Activated CD8-positive, alpha-beta memory T cell treated with anti-CD3 and anti-CD28 coated beads, Interleukin-2, amount 50 U/mL, for 4 hours (primary cell): ENCODE data around the gene TUBB4A.

ENCODE experiments used
- DNase-seq: peaks from one replicate; pipeline ENCODE4 v3.0.0-alpha.2; 2020

Gene TUBB4A

DNA sequence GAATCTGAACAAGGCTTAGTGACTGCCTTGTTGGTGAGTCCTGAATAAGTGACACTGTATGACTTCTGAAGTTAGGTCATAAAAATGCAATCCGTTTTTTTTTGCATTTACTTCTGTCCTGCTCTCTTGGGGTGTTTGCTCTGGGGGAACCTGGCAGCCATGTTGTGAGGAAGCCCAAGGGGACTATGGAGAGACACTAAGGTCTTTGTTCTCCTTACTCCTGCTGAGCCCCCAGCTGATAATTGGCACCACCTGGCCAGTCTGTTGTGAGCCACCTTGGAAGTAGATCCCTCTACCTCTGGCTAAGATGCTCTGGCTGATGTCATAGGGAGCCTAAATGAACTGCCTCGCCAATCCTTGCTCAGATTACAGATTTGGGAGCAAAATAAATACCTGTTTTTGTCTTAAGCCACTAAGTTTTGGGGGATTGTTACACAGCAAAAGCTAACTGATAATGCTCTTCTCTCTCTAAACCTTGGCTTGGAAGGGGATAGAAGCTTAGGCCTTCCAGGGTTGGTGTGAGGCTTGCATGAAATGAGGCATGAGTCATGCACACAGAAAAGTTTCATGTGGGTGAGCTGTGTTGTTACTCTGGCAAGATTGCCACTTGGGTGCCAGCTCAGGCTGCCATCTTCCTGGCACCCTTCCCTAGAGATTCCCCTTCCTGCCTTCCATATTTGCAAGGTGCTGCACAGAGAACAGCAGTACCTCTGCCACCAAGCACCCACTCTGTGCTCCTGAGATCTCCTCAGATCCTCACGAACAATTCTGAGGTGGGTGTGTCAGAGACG is 10.1 kb downstream of the TUBB4A start:
- no peak for DNase-seq

DNA sequence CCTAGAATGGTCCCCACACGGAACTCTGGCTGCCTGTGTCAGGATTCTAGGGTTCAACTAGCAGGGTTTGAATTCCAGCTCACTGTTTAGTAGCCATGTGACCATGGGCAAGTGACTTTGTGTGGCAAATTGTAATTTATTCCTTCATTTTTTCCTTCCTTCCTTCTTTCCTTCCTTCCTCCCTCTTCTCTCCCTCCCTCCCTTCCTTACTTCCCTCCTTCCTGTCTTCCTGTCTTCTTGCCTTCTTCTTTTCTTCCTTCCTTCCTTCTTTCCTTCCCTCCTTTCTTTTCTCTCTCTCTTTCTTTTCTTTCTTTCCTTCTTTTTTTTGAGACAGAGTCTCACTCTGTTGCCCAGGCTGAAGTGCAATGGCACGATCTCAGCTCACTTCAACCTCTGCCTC is 12.0 kb downstream of the TUBB4A start:
- no peak for DNase-seq

DNA sequence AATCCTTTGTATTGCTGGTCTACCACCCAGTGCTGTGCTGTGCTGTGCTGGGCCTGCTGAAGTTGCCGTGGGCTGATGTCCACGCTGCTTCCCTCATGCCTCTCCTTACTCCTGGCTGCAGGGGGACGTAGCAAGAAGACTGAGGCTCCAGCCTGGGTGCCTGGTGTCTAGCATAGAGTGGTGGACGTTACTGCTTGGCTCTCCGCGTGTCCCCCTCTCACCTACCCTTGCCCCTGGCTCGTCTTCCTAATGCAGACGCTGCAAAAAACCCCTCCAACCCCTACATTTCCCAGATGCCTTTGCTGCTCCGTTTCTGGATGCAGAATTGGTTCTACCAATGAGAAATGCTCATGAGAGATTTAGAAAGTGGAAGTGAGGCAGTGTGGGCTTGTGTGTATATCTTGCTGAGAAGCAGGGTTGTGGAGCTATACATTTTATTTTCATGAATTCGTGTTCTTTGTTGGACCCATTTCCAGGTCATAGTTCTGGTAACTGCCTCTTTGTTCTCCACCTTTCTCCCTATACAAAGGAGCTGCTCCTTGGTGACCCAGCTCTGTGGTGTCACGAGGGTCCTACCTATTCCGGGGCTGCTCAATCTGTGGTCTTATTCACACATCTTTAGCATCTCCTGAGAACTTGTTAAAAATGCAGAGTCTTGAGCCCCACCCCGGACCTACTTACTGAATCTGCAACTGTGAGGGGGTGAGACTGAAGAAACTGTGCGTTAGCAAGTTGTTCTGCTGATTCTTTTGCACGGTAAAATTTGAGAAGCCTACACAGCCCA is 12.6 kb downstream of the TUBB4A start:
- DNase-seq = no peak

DNA sequence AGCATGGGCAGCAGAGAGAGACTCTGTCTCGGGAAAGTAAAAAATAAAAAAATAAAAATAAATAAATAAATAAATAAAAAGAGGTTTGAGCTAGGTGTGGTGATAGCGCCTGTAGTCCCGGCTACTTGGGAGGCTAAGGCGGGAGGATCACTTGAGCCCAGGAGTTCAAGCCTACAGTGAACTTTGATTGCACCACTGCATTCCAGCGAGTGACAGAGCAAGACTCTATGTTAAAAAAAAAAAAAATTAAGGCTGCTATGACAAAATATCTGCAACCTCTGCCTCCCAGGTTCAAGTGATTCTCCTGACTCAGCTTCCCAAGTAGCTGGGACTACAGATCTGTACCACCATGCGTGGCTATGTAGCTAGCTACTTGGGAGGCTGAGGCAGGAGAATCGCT is 17.3 kb downstream of the TUBB4A start:
- DNase-seq = no peak

DNA sequence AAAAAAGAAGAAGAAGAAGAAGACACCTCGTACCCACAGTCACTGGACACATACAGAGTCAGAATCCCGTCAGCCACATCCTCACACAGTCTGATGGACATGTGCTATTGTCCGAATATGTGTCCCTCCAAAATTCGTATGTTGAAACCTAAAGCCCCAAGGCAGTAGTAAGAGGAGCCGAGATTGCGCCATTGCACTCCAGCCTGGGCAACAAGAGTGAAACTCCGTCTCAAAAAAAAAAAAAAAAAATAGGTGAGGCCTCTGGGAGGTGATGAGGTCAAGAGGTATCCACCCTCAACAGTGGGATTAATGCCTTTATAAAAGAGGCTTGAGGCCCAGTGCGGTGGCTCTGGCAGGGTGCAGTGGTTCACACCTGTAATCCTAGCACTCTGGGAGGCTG is 17.9 kb downstream of the TUBB4A start:
- no peak for DNase-seq

DNA sequence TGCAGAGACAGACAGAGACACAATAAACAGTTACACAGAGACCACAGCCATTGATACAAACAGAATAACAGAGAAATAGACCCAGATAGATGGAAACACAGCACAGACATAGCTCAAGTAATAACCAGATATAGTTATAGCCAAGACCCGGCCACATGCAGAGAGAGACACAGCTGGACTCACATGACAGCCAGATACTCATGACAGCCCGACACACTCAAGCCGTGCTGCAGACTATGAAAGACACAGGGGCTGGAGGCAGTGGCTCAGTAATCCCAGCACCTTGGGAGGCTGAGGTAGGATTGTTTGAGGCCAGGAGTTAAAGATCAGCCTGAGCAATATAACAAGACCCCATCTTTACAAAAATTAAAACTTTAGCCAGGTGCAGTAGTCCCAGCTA is 18.9 kb downstream of the TUBB4A start:
- DNase-seq = no peak

DNA sequence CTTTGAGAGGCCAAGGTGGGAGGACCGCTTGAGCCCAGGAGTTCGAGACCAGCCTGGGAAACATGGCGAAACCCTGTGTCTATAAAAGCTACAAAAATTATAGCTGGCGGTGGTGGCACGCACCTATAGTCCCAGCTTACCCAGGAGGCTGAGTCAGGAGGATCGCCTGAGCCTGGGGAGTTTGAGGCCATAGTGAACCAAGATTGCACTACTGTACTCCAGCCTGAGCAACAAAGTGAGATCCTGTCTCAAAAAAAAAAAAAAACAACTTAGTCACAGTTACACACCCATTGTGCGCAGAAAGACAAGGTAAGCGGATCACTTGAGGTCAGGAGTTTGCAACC is 19.8 kb downstream of the TUBB4A start:
- no peak for DNase-seq

DNA sequence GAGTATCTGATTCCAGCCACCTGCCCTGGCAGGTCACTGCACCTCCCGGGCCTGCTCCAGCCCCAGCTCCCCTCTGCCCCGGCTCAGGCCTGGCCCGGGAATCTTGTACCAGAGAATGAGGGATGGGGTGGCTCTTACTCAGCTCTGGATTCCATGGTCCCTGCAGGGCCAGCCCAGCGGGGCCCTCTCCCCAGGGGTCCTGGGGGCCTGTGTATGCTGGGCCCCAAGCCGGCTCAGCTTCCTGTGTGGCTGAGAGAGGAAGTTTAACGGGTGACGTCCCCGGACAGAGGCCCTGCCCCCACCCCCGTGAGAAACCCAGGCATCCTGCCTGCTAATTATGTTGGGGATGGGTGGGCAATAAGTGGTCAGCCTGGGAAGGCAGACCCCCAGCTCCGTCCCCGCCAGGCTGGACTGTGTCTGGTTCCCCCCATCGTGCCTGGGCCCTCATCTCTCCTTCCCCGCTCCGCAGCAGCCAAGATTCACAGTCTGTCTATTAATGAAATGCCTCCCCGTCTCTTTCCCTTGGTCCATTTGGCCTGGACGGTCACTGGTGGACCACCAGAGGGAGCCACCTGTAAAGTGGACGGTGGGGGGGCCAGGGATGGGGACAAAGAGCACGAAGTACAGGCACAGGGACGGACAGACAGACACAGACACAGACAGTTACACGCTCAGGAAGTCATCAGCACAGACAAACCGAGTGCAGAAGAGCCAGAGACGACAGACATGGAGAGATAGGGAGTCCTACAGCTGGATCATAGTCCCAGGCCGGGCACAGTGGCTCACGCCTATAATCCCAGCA is 20.4 kb downstream of the TUBB4A start, which contains the start of gene DENND1C:
Gene DENND1C, minus strand, starts transcription at position 247 of the 802 bp plus-strand sequence. Its CDS starts 92 bp downstream, at position 155.
- peak; percentile 67 for DNase-seq

DNA sequence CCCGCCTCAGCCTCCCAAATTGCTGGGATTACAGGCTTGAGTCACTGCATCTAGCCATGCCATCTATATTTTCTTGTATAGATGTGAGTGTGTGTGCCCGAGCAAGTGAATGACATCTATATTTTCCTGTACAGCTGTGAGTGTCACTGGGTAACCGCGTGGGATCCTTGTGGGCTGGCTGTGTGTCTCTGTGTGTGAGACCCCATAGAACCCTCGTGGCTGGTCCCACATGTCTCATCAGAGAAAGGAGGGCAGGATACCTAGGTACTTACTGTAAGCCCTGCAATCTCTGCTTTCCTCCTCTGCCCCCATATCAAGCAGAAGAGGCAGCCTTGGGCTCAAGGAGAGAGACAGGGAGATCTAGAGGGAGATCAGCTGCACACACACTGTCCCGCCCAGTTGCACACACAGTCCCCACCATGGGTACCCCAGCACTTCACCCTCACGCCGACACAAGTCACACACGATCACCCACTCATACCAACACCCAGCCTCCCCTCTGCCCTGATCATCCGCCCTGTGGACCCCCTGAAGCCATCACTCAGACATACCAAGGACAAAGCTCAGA is 21.2 kb downstream of the TUBB4A start:
- DNase-seq = peak; percentile 44

DNA sequence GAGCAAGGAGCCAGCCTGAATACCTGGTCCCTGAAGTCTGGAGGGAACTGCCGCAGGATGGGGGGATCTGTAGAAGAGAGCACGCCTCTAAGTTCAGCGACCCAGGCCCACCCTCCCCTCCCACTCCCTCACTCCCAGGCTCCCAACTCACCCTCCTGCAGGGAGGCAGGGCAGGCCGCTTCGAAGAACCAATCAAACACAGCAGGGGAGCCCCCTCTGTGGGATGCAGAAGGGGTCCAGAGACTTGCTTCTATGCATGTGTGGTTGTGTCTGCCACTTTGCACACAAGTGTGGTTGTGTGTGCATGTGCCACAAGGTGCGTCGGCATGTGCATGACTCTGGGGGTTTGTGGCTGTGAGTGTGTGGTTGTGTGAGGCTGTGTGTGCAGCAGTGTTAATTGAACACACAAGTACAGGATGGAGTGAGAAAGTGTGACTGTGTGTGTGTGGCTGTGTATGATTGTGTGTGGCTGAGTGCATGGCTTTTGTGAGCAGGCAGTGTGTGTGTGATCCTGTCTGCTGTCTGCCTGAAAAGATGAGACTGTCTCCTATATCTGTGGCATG is 22.2 kb downstream of the TUBB4A start:
- no peak for DNase-seq

DNA sequence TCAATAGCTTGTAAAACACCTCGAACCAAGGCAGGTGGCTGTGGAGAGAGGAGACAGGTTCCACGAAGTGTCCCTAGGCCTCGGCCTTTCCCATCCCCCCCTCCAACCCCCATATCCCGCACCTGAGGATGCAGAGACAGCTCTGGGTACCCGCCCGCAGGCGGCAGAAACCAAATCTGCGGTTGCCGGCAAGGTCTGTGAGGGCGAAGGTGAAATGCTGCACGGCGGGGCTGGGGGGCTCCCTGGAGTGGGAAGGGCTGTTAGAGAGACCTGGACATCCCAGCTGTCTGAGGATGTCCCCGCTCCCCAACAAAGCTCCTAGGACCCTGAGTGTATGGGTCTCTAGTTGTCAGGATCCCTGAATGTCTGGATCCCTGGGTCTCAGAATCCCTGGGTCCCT is 23.3 kb downstream of the TUBB4A start:
- DNase-seq = no peak

DNA sequence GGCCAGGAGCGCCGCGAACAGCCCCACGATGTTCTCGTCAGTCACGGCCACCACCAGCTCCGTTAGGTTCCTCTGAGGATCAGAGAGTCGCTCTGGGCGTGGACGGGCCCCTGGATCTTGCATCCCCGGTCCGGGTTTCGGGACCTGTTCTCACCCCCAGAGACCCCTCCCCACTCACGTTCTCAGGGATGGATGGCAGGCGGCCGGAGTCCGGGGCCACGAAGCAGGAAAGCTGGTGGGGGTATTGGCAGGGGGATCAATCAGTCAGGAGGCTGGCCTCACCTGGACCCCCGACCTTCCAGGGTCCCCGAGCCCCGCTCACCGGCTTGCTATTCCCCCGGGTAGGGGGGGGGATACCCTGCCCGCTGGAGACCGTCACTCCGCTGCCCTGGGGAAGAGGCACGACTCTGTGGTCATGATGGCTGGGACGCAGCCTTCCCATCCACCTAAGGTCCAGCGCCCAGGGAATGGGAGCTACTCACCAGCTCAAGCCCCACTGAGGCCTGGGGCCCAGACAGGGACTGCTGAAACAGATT is 25.1 kb downstream of the TUBB4A start:
- DNase-seq = no peak

DNA sequence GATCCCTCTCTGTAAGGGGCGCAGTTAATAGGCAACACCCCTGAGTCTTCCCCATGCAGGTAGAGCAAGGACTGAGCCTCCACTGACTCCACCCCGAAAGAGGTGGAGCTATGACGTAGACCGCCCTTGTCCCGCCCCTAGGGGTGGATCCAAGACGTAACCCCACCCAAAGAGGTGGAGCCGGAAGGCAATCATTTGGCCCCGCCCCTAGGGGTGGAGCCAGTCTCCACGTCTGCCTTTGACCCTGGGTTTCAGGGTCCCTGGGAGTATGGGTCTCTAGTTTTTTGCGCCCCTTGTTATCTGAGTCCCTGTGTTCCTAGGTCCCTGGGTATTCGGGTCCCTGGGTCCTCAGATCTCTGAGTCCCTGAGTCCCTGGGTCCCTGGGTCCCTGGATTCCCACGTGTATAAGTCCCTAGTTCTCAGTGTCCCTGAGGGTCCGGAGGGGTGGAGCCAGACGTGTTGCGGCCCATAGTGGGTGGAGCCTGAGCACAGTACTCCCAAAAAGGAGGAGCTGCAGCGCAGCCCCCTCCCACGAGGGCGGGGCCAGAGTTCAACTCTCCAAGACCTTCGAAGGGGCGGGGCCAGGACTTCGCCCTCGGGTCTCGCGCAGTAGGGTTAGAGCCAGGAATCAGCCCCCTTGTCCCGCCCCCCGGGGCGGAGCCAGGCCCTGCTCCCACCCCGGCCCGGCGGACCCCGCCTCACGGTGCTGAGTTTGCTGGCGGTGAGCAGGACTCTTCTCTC is 25.8 kb downstream of the TUBB4A start:
- peak; percentile 46 for DNase-seq

DNA sequence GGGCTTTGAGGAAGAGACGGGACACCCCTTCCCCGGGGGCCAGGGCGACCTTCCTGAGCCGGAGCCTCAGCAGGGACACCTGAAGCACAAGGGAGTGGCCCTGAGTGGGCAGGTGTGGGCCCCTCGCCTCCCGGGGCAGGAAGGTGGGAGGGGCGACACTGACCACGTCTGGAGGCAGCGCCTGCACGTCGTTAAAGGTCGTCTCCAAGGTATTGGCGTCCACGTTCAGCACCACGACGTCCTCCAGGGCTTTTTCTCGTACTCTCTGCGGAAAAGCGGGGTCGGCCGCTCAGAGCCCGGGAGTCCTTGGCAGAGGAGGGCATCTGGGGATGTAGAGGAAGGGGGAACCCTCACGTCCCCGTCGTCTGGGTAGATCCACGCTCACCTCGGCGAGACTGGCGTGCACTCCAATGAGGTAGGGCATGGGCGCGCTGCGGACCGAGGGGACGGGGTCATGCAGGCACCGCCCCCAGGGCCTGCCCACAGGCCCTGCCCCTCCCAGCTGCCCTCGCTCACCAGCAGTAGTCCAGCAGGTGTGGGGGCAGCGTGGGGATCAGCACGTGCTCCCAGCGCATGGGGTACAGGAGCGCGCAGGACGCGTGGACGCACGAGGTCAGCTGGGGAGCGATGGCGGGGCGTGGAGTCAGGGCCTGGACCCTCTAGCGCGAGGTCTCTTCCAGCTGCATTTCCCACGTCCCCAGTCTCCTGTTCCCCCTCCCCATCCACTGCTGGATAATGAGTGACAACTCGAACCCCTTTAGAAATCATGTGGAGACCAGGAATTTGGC is 26.6 kb downstream of the TUBB4A start:
- DNase-seq = no peak

DNA sequence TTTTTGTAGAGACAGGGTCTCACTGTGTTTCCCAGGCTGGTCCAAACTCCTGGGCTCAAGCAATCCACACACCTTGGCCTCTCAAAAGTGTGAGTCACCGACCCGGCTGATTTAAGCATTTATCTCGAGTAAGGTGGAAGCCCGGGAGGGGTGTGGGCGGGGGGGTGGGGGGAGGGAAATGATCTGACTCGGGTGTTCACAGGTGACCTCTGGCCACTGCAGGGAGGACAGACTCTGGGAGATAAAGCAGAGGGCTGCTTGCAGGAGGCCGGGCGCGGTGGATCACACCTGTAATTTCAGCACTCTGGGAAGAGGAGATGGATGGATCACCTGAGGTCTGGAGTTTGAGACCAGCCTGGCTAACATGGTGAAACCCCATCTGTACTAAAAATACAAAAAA is 28.5 kb downstream of the TUBB4A start:
- DNase-seq = no peak

DNA sequence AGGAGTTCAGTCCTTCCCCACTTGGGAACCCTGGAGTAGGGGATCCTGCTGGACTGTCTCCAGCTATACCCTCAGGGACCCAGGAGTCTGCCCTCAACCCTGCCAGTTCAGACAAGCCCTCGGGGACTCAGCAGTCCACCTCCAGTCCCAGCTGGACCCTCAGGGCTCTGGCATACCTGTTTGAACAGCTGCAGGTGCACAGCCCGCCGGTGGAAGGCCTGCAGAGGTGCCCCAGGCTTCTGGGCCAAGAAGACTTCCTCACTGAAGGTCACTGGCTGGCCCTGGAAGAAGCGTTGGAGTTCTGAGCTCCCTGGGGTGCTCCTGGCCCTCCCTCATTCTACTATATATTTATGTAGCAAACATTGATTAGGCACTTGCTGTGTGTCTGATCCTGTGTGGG is 29.4 kb downstream of the TUBB4A start:
- no peak for DNase-seq

DNA sequence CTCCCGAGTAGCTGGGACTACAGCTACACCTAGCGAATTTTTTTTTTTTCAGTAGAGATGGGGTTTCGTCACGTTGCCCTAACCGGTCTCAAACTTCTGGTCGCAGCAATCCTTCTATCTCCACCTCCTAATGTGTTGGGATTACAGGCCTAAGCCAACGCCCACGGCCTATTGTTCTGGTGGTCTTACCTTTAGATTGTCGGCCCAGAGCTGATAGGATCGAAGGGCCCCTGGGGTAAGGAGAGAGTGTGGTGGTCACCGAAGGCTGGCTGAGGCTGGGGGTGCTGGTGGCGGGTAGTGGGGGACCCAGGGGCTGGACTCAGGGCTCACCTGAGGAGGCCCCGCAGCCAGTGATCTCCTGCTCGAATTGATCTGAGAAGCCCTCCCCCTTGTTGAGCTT is 31.0 kb downstream of the TUBB4A start:
- DNase-seq = no peak

DNA sequence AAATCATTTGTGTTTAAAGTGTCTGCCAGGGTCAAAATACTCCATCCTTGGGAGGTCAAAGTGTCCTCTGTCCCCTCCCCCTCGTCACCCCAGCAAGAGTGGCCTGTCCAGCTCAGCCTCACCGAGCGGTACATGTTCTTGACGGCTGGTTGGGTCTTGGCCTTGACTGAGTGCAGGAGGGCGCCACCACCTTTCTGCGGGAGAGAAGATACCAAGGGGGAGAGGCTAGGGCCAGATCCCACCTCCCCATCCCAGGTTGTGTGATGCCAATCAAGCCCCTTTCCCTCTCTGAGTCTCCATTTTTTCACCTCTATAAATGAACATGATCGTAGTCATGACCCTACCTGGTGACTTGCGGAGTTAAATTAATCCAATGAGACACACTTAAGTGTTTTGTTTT is 31.9 kb downstream of the TUBB4A start:
- no peak for DNase-seq

DNA sequence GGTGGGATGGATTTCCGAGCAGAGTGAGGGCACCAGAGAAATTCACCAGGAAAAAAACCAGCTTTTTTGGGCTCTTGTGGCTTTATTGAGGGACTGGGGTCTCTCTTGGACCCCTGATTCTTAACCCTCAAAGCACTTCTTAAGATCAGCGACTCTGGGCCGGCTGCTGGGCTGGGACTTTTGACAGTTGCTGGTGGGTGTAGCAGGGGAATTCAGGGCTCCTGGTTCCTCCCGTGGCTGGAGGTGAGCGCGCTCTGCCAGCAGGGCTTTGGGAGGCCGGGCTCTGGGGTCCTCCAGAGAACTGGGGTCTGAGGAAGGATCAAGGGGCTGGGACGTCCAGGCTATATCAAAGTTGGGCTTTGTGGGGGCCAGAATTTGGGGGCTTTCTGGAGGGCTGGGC is 34.7 kb downstream of the TUBB4A start:
- DNase-seq = no peak

DNA sequence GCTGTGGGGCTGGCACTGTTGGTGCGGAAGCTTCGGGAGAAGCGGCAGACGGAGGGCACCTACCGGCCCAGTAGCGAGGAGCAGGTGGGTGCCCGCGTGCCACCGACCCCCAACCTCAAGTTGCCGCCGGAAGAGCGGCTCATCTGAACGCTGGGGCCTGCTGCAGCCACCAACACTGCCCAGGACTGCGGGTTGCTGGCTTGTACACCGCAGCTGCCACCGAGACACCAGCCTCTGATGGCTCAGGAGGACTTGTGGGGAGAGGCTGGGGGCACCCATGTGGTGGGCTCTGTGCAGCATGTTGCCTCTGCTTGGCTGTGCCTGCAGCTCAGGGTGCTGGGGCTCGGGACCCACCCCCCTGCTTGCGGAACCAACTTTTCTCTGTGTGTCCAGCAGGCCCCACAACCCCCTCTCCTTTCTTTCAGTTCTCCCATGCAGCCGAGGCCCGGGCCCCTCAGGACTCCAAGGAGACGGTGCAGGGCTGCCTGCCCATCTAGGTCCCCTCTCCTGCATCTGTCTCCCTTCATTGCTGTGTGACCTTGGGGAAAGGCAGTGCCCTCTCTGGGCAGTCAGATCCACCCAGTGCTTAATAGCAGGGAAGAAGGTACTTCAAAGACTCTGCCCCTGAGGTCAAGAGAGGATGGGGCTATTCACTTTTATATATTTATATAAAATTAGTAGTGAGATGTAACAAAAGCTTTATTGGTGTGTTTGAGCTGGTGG is 35.4 kb downstream of the TUBB4A start:
- no peak for DNase-seq
